Fibroblast of lung (primary cell): ENCODE measurements around the gene TMEM151B. TPM values are rescaled to one million over a fixed set of nuclear protein-coding genes. Genes with fewer than 3 reads are reported as not detected.

Source experiments
- DNase-seq, 2 donors: peaks; one replicate each; pipeline versions ENCODE4 v3.0.0 to v3.0.0-alpha.2; 2010; ENCODE audit warnings: low read depth in 2 of 2
- H2AFZ ChIP-seq: 2 replicates; pipeline ENCODE4 v1.5.1; 2012; ENCODE audit warnings: low read length, control low read depth, inconsistent platforms
- H3K27ac ChIP-seq: 2 replicates; pipeline ENCODE4 v1.5.1; 2011; ENCODE audit warnings: low read length, control low read depth; ENCODE audit not compliant: insufficient read depth
- H3K27me3 ChIP-seq: 2 replicates; pipeline ENCODE4 v1.5.1; 2011; ENCODE audit warnings: mild to moderate bottlenecking, low read length; ENCODE audit not compliant: control insufficient read depth, insufficient read depth
- H3K36me3 ChIP-seq: 2 replicates; pipeline ENCODE4 v1.5.1; 2011; ENCODE audit warnings: low read length; ENCODE audit not compliant: control insufficient read depth, insufficient read depth
- H3K4me1 ChIP-seq: 2 replicates; pipeline ENCODE4 v1.5.1; 2011; ENCODE audit warnings: low read length; ENCODE audit not compliant: control insufficient read depth, insufficient read depth; ENCODE audit errors: extremely low read depth
- H3K4me2 ChIP-seq: 2 replicates; pipeline ENCODE4 v1.5.1; 2011; ENCODE audit warnings: low read length, control low read depth; ENCODE audit not compliant: insufficient read depth; ENCODE audit errors: extremely low read depth
- H3K4me3 ChIP-seq, 4 experiments: fragments of 200-600 bp in 1 of 4; sonication (generic) in 1 of 4; replicated peaks in 1 of 4; 2 replicates each; pipeline ENCODE4 v1.5.1; 2011 to 2016; ENCODE audit warnings: low read length in 4 of 4, low read depth in 3 of 4, mild to moderate bottlenecking in 3 of 4, control low read depth in 2 of 4, inconsistent platforms in 1 of 4, mixed read lengths in 1 of 4; ENCODE audit not compliant: insufficient read depth in 1 of 4; ENCODE audit errors: control extremely low read depth in 1 of 4
- H3K79me2 ChIP-seq: 2 replicates; pipeline ENCODE4 v1.5.1; 2012; ENCODE audit warnings: mild to moderate bottlenecking, low read length, inconsistent platforms; ENCODE audit not compliant: control insufficient read depth, insufficient read depth
- H3K9ac ChIP-seq: 2 replicates; pipeline ENCODE4 v1.5.1; 2011; ENCODE audit warnings: mild to moderate bottlenecking, low read length, control low read depth; ENCODE audit not compliant: insufficient read depth
- H3K9me3 ChIP-seq: 2 replicates; pipeline ENCODE4 v1.5.1; 2012; ENCODE audit warnings: low read depth, low read length; ENCODE audit not compliant: control insufficient read depth, insufficient read depth
- H4K20me1 ChIP-seq: 2 replicates; pipeline ENCODE4 v1.5.1; 2011; ENCODE audit warnings: low read length; ENCODE audit not compliant: control insufficient read depth, insufficient read depth; ENCODE audit errors: extremely low read depth
- EZH2 ChIP-seq: IDR thresholded peaks from 2 replicates; pipeline ENCODE4 v1.5.1; 2012; ENCODE audit warnings: low read length, control low read depth, mild to moderate bottlenecking; ENCODE audit errors: missing control alignments
- polyA plus RNA-seq, 2 donors: library from polyadenylated mRNA; depleted of rRNA in 1 of 2; stranded (reverse) in 1 of 2; unstranded in 1 of 2; fragments of >200 nt; gene quantifications; 2 replicates each; pipeline ENCODE4 v1.2.1, GENCODE V29; 2011 to 2012; ENCODE audit warnings: missing spikeins in 1 of 2
- total RNA-seq: library from RNA; depleted of rRNA; stranded (reverse); fragments of >200 nt; gene quantifications from 2 replicates; pipeline ENCODE4 v1.2.1, GENCODE V29; 2014
- TF ChIP-seq, protein P1 (sequence below), 2 donors: IDR thresholded peaks in 1 of 2; conservative IDR thresholded peaks in 1 of 2; 1 replicate in 1 of 2; 2 replicates in 1 of 2; pipeline ENCODE4 v1.5.1; 2011 to 2012; ENCODE audit warnings: low read length in 2 of 2, control low read depth in 1 of 2, inconsistent platforms in 1 of 2, low read depth in 1 of 2, mild to moderate bottlenecking in 1 of 2

TMEM151B gene
- total and polyA plus RNA-seq, 2 donors (not counting 1 experiment from before 2014, with no cell fraction given) = under 0.01 TPM; not detected in 1

DNA sequence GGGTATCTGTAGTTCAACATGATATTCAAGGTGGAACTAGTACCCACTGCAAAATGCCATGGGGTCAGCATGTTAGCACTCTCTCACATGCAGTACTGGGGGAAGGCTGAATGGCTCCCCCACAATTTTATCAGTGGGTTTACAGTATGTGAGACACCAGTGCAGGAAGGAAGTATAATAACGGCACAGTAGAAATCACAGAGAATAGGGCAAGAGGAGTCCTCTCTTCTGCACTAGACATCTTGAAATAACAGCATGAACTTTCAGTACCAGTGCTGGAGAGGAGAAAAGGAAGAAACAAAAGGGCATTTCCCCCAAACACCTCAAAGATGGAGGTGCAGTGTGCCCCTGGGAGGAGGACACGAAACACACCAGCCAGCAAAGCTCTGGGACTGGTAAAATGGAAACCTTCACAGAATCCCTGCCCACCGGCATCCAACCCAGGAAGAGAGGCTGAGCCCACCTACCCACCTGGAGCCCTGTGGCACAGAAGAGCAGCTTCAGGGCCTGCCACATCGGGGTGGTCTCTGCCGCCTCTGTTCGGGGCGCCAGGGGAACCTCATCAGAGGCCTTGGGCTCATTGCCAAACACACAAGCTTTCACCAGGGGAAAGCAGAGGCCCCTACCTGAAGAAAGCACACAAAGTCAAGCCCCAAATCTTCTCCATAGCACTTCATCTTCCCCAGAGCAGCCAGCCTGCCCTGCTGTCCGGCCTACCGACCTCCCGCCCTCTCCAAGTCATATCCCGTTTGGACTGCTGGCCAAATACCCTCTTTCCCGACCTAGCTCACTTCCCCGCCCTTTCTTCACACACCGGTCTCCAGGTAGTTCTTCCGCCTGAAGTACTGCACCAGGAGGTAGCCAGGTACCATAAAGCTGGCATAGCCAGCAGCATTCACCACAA lies 14.1 kb upstream of the TMEM151B start:
- H3K27ac ChIP-seq = peak overlapping the region; percentile 78
- H3K9me3 ChIP-seq = no peaks in the 10 kb centered on the region
- H3K4me2 ChIP-seq = peak overlapping the region; percentile 88
- H3K4me1 ChIP-seq = peaks cover 8% of the 10 kb centered on the region
- TF ChIP-seq, protein P1, sequence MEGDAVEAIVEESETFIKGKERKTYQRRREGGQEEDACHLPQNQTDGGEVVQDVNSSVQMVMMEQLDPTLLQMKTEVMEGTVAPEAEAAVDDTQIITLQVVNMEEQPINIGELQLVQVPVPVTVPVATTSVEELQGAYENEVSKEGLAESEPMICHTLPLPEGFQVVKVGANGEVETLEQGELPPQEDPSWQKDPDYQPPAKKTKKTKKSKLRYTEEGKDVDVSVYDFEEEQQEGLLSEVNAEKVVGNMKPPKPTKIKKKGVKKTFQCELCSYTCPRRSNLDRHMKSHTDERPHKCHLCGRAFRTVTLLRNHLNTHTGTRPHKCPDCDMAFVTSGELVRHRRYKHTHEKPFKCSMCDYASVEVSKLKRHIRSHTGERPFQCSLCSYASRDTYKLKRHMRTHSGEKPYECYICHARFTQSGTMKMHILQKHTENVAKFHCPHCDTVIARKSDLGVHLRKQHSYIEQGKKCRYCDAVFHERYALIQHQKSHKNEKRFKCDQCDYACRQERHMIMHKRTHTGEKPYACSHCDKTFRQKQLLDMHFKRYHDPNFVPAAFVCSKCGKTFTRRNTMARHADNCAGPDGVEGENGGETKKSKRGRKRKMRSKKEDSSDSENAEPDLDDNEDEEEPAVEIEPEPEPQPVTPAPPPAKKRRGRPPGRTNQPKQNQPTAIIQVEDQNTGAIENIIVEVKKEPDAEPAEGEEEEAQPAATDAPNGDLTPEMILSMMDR (conservative IDR thresholded peaks at IDR 0.05 in 1 of 2, IDR thresholded peaks at IDR 0.05 in 1 of 2; ENCODE audit: low read depth in 1 of 2, low read length in 2 of 2) = no peak
- TF ChIP-seq EZH2 = no peak
- peak overlapping the region; percentile 82 to 94 (median 88) for H3K4me3 ChIP-seq
- peaks cover 24% of the 10 kb centered on the region for H3K36me3 ChIP-seq
- peak overlapping the region; percentile 82 for H3K9ac ChIP-seq
- H3K79me2 ChIP-seq = peaks cover 36% of the 10 kb centered on the region
- no peaks in the 10 kb centered on the region for H3K27me3 ChIP-seq
- H4K20me1 ChIP-seq = no peaks in the 10 kb centered on the region
- DNase-seq = no peak
- no peak overlapping the region for H2AFZ ChIP-seq

DNA sequence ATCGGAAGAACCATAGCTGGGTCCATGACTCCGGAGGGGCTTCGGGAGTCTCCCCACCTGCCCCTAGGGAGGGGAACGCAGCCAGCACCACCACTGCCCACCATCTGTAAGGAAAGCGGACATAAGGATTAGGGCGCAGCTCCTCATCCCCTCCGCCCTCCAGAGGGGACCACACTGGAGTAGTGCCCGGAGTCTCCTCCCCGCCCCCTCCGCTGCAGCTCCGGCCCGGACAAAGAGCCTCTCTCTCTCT lies 13.6 kb upstream of the TMEM151B start:
- H3K36me3 ChIP-seq = peaks cover 21% of the 10 kb centered on the region
- no peak overlapping the region for H2AFZ ChIP-seq
- H3K27ac ChIP-seq = peak overlapping the region; percentile 78
- H3K27me3 ChIP-seq = no peaks in the 10 kb centered on the region
- TF ChIP-seq EZH2 = no peak
- TF ChIP-seq, protein P1 (conservative IDR thresholded peaks at IDR 0.05 in 1 of 2, IDR thresholded peaks at IDR 0.05 in 1 of 2; ENCODE audit: low read depth in 1 of 2, low read length in 2 of 2) = no peak
- H3K4me2 ChIP-seq = peak overlapping the region; percentile 88
- peaks cover 33% of the 10 kb centered on the region for H3K79me2 ChIP-seq
- no peaks in the 10 kb centered on the region for H3K9me3 ChIP-seq
- H4K20me1 ChIP-seq = no peaks in the 10 kb centered on the region
- DNase-seq = no peak
- peaks cover 8% of the 10 kb centered on the region for H3K4me1 ChIP-seq
- peak overlapping the region; percentile 82 to 94 (median 88) for H3K4me3 ChIP-seq
- H3K9ac ChIP-seq = peak overlapping the region; percentile 82

DNA sequence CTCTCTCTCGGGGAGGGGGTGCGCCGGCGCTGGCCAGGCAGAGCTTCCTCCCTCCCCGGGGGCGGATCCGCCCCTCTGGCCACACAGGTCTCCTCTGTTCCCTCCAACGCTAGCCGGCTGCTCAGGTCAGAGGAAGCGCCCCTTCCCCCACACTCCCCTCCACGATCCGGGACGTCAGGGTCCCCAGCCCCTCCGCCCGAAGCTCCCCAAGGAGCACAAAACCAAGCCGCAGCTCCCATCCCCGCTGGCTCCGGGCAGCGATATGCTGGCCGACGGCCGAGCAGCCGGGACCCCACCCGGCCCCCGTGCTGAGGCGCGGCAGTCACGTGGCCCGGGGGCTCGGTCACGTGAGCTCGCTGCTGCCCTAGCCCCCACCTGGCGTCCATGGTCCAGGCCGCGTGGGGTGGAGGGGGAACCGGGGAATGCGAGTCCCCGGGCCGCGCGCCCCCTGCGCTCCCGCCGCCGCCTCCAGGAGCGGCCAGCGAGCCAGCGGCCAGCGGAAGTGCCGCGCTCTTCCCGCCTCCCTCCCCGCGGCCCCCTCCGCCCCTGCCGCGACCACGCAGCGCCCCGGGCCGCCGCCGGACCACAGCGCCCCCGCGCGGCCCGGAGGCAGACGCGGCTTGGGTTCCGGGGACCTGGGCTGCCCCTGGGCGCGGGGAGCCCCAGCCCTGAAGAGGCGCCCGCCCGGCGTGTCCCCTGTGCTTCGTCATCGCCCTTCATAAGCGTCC lies 13.1 kb upstream of the TMEM151B start, which contains the start of gene SLC35B2:
TSS of gene SLC35B2 (minus strand) at position 504 of the 728 bp plus-strand sequence. CDS start at position 386, 118 bp downstream.
- Histone ChIP-seq H3K4me1 (peaks cover 6% of the 10 kb centered on the region), H2AFZ (peak within 1 kb of the TSS; percentile 97), H3K36me3 (peaks cover 17% of the 10 kb centered on the region), H3K9me3 (no peaks in the 10 kb centered on the region), H3K9ac (peak within 1 kb of the TSS; percentile 82), H3K27me3 (no peaks in the 10 kb centered on the region), H3K4me3 (peak within 1 kb of the TSS; percentile 82 to 94 (median 88)), H3K4me2 (peak within 1 kb of the TSS; percentile 92), H4K20me1 (no peaks in the 10 kb centered on the region), H3K27ac (peak within 1 kb of the TSS; percentile 78), H3K79me2 (peaks cover 28% of the 10 kb centered on the region)
- peak; percentile 67 to 81 for DNase-seq
- TF ChIP-seq EZH2 = no peak
- TF ChIP-seq, protein P1 (conservative IDR thresholded peaks at IDR 0.05 in 1 of 2, IDR thresholded peaks at IDR 0.05 in 1 of 2; ENCODE audit: low read depth in 1 of 2, low read length in 2 of 2) = peak; percentile 31 to 34
